ENCODE results near the gene NAB1.

The NAB1 gene

GRCh38 chr2:190711069-190711468 is 62.2 kb downstream of the NAB1 start:
- in situ Hi-C loops (cut with HindIII; ENCODE audit: low sequenced_read_pairs), result no loop called here

DNA sequence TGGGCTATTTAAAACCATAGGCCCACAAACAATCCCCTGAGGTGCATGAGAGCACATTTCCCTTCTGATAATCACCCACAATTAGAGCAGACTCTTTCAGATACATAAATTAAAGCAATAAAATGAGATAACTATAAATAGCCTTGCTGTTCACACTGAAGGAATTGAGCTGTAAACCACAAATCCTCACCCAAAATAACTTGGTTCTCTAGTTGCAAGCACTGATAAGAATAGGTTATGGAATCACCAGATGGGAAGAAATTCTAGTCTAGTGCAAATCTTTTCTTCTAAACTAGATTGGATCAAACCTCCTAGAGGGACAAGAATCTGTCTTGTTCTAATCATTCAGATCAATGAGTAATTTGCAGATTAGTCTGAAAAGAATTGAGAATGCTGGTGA is 64.6 kb downstream of the NAB1 start:
- in situ Hi-C loops (cut with HindIII; ENCODE audit: low sequenced_read_pairs), result no loop called here

- in situ Hi-C loops (cut with HindIII; ENCODE audit: low sequenced_read_pairs), result loop anchor here (5.0 kb wide), 1 partner anchor 87 kb away; no protein-coding TSS in a partner anchor
These were observed 66.1 kb downstream of the NAB1 start for GRCh38 chr2:190714958-190715357.

- in situ Hi-C loops (cut with HindIII; ENCODE audit: low sequenced_read_pairs), result loop anchor here (5.0 kb wide), 1 partner anchor 86 kb away; no protein-coding TSS in a partner anchor
These were observed 67.4 kb downstream of the NAB1 start for GRCh38 chr2:190716176-190716807.

- in situ Hi-C loops (cut with HindIII; ENCODE audit: low sequenced_read_pairs), result loop anchor here (5.0 kb wide), 1 partner anchor 85 kb away; no protein-coding TSS in a partner anchor
These were observed 68.4 kb downstream of the NAB1 start for GRCh38 chr2:190717306-190717705.

- in situ Hi-C loops (cut with HindIII; ENCODE audit: low sequenced_read_pairs), result loop anchor here (5.0 kb wide), 1 partner anchor 84 kb away; no protein-coding TSS in a partner anchor
These were observed 69.1 kb downstream of the NAB1 start for GRCh38 chr2:190717764-190718651.

DNA sequence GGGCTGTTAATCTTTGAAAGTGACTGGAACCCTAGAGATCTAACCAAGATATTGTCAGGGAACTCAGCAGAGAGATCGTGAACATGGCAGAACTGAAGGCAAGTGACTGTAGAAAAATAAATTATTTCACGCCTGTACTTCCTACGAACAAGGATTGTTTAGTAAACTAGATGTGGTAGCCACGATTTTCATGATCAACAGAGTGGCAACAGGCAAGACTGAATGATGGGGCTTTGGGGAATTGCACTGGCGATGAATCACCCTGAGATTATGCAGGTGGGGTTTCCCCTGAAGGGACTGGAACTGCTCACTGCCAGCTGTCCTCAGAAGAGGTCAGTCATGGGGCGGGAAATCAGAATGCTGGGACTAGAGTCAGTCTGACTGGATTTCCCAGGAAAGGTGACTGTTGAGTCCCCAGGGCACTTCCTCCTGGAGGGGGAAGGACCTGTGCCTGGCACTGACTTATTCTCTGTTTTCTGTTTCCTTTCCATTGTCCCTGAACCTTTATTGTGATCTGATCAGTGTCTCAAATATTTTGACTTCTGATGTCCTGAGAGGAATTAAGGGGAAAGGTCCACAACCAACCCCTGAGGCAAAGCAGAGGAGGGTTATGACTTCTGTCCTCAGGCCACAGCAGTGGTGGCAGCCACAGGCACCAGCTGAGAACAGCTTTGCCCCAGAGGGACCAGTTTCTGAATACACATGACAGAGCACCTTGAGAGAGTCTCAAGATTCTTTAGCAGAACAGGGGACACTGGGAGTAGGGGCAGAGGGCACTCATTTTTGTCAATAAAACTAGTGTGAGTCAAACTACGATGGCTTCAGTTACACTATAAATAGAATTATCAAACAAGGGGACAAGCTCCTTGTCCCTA is 70.0 kb downstream of the NAB1 start:
- in situ Hi-C loops (cut with HindIII; ENCODE audit: low sequenced_read_pairs), result loop anchor here (5.0 kb wide), 1 partner anchor 83 kb away; no protein-coding TSS in a partner anchor

GRCh38 chr2:190720276-190720675 is 71.4 kb downstream of the NAB1 start:
- in situ Hi-C loops (cut with HindIII; ENCODE audit: low sequenced_read_pairs), result no loop called here

DNA sequence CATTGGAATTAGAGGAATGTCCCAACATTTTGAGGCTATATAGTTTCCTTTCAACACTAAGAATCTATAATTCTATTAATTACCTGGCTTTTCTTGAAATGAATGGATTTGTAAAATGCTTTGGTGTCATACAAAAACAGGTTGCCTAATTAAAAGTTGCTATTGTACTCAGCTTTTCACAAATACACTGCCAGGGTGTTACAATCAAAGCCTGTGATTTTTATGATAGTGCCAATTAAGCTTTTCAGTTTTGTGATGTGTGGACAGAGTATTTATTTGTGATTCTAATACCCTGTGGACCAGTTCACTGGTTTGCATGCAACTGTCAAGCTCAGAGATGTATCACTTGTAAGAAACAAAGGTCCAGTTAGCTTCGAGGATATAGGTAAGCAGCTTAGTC is 71.8 kb downstream of the NAB1 start:
- in situ Hi-C loops (cut with HindIII; ENCODE audit: low sequenced_read_pairs), result no loop called here

- in situ Hi-C loops (cut with HindIII; ENCODE audit: low sequenced_read_pairs), result no loop called here
These were observed 73.3 kb downstream of the NAB1 start for GRCh38 chr2:190722061-190722759.

DNA sequence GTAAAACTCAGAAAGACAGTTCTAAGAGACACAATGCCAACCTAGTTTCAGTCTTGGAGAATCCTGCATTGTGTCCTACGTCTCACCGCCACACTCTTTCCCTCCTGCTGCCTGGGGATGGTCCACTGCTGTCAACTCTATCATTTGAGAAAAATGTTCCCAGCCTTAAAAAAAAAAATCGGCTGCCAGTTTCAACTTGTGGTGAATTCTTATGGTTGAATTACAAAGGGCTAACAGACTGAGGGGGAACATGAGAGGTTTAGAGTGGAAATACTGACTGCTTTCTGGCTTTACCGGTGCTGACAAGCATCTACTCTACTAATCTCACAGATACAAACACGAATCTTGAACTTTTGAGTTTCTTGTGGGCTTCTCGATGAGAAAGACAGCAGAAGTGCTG is 74.0 kb downstream of the NAB1 start:
- in situ Hi-C loops (cut with HindIII; ENCODE audit: low sequenced_read_pairs), result no loop called here

- in situ Hi-C loops (cut with HindIII; ENCODE audit: low sequenced_read_pairs), result no loop called here
These were observed 74.7 kb downstream of the NAB1 start for GRCh38 chr2:190723397-190724090.

DNA sequence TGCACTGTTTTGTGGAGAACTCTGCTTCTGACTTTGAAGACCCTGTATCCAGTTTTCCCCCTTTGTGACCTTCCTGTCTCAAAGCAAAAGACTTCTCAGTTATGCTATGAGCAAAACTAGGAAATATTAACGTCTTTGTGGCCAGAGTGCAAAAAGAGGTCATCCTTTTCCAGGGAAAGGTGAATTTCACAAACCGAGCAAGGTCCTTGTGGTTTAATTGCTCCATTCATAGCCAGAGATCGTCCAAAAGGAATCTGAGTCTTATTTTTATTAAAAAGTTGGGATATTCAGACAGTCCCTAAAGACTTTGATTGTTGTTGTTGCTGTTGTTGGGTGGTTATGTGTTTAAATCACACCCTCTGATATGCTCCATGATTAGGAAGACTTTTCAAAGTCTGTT is 77.4 kb downstream of the NAB1 start:
- in situ Hi-C loops (cut with HindIII; ENCODE audit: low sequenced_read_pairs), result no loop called here

DNA sequence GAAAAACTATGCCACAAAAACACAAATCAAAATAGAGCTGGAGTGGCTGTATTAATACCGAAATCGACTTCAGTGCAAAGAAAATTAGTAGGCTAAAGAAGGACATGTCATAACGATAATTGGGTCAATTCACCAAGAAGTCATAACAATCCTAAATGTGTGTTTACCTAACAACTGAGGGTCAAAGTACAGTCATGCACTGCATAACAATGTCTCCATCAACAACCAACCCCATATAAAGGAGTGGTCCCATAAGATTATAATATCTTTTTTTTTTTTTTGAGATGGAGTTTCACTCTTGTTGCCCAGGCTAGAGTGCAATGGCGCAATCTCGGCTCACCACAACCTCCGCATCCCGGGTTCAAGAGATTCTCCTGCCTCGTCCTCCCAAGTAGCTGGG is 87.5 kb downstream of the NAB1 start:
- in situ Hi-C loops (cut with HindIII; ENCODE audit: low sequenced_read_pairs), result no loop called here

DNA sequence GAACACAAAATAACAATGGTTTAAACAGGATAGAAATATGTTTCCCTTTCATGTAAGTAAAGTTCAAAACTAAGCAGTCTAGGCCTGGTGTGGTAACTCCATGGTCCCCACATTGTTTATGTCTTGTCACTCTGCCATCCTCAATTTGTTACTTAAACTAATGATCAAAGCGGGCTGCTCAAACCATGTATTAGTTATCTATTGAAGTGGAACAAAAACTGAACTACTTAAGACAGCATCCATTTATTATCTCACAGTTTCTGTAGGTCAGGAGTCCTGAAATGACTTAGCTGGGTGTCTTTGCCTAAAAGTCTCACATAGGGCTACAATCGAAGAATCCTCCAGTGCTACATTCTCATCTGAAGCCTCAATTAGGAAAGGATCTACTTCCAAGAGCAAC is 91.6 kb downstream of the NAB1 start:
- in situ Hi-C loops (cut with HindIII; ENCODE audit: low sequenced_read_pairs), result no loop called here
